ENCODE results near the gene GPR63.

GPR63 gene

GRCh38 chr6:96762599-96762998 lies 74.7 kb downstream of the GPR63 start:
- no peak overlapping the region for H3K4me3 ChIP-seq (ENCODE audit: low read depth, low read length)
- TF ChIP-seq CTCF (IDR thresholded peaks at IDR 0.05; ENCODE audit: borderline replicate concordance, insufficient read depth, low read depth, low read length), result no peak

GRCh38 chr6:96761794-96762193 lies 75.5 kb downstream of the GPR63 start:
- H3K4me3 ChIP-seq (ENCODE audit: low read depth, low read length), result no peak overlapping the region
- TF ChIP-seq CTCF (IDR thresholded peaks at IDR 0.05; ENCODE audit: borderline replicate concordance, insufficient read depth, low read depth, low read length), result no peak

GRCh38 chr6:96760153-96760687 lies 77.1 kb downstream of the GPR63 start:
- no peak for TF ChIP-seq CTCF (IDR thresholded peaks at IDR 0.05; ENCODE audit: borderline replicate concordance, insufficient read depth, low read depth, low read length)
- H3K4me3 ChIP-seq (ENCODE audit: low read depth, low read length), result no peak overlapping the region

- no peak overlapping the region for H3K4me3 ChIP-seq (ENCODE audit: low read depth, low read length)
- TF ChIP-seq CTCF (IDR thresholded peaks at IDR 0.05; ENCODE audit: borderline replicate concordance, insufficient read depth, low read depth, low read length), result no peak
These were observed 82.2 kb downstream of the GPR63 start for GRCh38 chr6:96755096-96755495.

GRCh38 chr6:96749891-96750290 lies 87.4 kb downstream of the GPR63 start:
- H3K4me3 ChIP-seq (ENCODE audit: low read depth, low read length), result no peak overlapping the region
- no peak for TF ChIP-seq CTCF (IDR thresholded peaks at IDR 0.05; ENCODE audit: borderline replicate concordance, insufficient read depth, low read depth, low read length)

All from GM12875 (cell line).